Measurements from ENCODE around the gene APEH. TPM values are rescaled to one million over a fixed set of nuclear protein-coding genes. Genes with fewer than 3 reads are reported as not detected.

APEH gene
- total RNA-seq, 1 donor from 2014 or later, result 80.8 TPM

- Histone ChIP-seq H3K9me3 (ENCODE audit: insufficient read depth, low read depth, low read length) (no peaks in the 10 kb centered on the region), H2AFZ (ENCODE audit: low read depth, low read length) (no peak overlapping the region), H3K4me2 (ENCODE audit: low read length) (no peak overlapping the region), H3K27ac (ENCODE audit: low read depth, low read length) (no peak overlapping the region), H3K79me2 (ENCODE audit: insufficient read depth, low read length) (no peaks in the 10 kb centered on the region), H3K36me3 (ENCODE audit: insufficient read depth, low read length) (no peaks in the 10 kb centered on the region), H3K4me3 (ENCODE audit: insufficient read depth, low read depth, low read length) (no peak overlapping the region), H4K20me1 (ENCODE audit: insufficient read depth, low read length) (peaks cover 4% of the 10 kb centered on the region), H3K4me1 (ENCODE audit: insufficient read depth, low read length) (no peaks in the 10 kb centered on the region), H3K9ac (ENCODE audit: low read length) (no peak overlapping the region), H3K27me3 (ENCODE audit: insufficient read depth, low read length) (no peaks in the 10 kb centered on the region)
- FAIRE-seq (no peak), DNase-seq (ENCODE audit: low read depth) (no peak)
- peaks cover 8% of the 10 kb centered on the region for H3K4me1 Mint-ChIP-seq (ENCODE audit: low read depth, unreplicated experiment)
- TF ChIP-seq EZH2 (IDR thresholded peaks at IDR 0.05; ENCODE audit: insufficient read depth, low read length) (no peak), CTCF (IDR thresholded peaks at IDR 0.05; ENCODE audit: insufficient read depth, low read depth, low read length) (no peak)
- H3K27ac Mint-ChIP-seq (ENCODE audit: unreplicated experiment), result no peak overlapping the region
- H3K27me3 Mint-ChIP-seq (ENCODE audit: low read depth, unreplicated experiment), result no peaks in the 10 kb centered on the region
- H3K36me3 Mint-ChIP-seq (ENCODE audit: low read depth, unreplicated experiment), result peaks cover 6% of the 10 kb centered on the region
- no peaks in the 10 kb centered on the region for H3K9me3 Mint-ChIP-seq (ENCODE audit: unreplicated experiment)
- H3K4me3 Mint-ChIP-seq (ENCODE audit: unreplicated experiment), result no peak overlapping the region
Measured at GRCh38 chr3:49709852-49710251, 35.7 kb downstream of the APEH start.

GRCh38 chr3:49711489-49711888, 37.3 kb downstream of the APEH start:
- DNase-seq (ENCODE audit: low read depth) (no peak), FAIRE-seq (no peak)
- no peak overlapping the region for H2AFZ ChIP-seq (ENCODE audit: low read depth, low read length)
- no peaks in the 10 kb centered on the region for H3K9me3 ChIP-seq (ENCODE audit: insufficient read depth, low read depth, low read length)
- no peak overlapping the region for H3K27ac ChIP-seq (ENCODE audit: low read depth, low read length)
- no peak overlapping the region for H3K4me3 Mint-ChIP-seq (ENCODE audit: unreplicated experiment)
- no peaks in the 10 kb centered on the region for H3K27me3 ChIP-seq (ENCODE audit: insufficient read depth, low read length)
- H3K36me3 ChIP-seq (ENCODE audit: insufficient read depth, low read length), result no peaks in the 10 kb centered on the region
- no peaks in the 10 kb centered on the region for H3K79me2 ChIP-seq (ENCODE audit: insufficient read depth, low read length)
- H3K27ac Mint-ChIP-seq (ENCODE audit: unreplicated experiment), result no peak overlapping the region
- H3K4me1 ChIP-seq (ENCODE audit: insufficient read depth, low read length), result no peaks in the 10 kb centered on the region
- peaks cover 16% of the 10 kb centered on the region for H3K36me3 Mint-ChIP-seq (ENCODE audit: low read depth, unreplicated experiment)
- H3K4me2 ChIP-seq (ENCODE audit: low read length), result no peak overlapping the region
- no peak overlapping the region for H3K4me3 ChIP-seq (ENCODE audit: insufficient read depth, low read depth, low read length)
- TF ChIP-seq EZH2 (IDR thresholded peaks at IDR 0.05; ENCODE audit: insufficient read depth, low read length) (no peak), CTCF (IDR thresholded peaks at IDR 0.05; ENCODE audit: insufficient read depth, low read depth, low read length) (no peak)
- H3K9me3 Mint-ChIP-seq (ENCODE audit: unreplicated experiment), result no peaks in the 10 kb centered on the region
- peaks cover 10% of the 10 kb centered on the region for H4K20me1 ChIP-seq (ENCODE audit: insufficient read depth, low read length)
- H3K4me1 Mint-ChIP-seq (ENCODE audit: low read depth, unreplicated experiment), result peaks cover 8% of the 10 kb centered on the region
- H3K9ac ChIP-seq (ENCODE audit: low read length), result no peak overlapping the region
- no peaks in the 10 kb centered on the region for H3K27me3 Mint-ChIP-seq (ENCODE audit: low read depth, unreplicated experiment)

- H3K4me1 ChIP-seq (ENCODE audit: insufficient read depth, low read length), result no peaks in the 10 kb centered on the region
- peaks cover 11% of the 10 kb centered on the region for H3K36me3 Mint-ChIP-seq (ENCODE audit: low read depth, unreplicated experiment)
- H3K9me3 ChIP-seq (ENCODE audit: insufficient read depth, low read depth, low read length), result no peaks in the 10 kb centered on the region
- no peak overlapping the region for H3K27ac Mint-ChIP-seq (ENCODE audit: unreplicated experiment)
- H3K79me2 ChIP-seq (ENCODE audit: insufficient read depth, low read length), result no peaks in the 10 kb centered on the region
- no peak overlapping the region for H3K4me3 ChIP-seq (ENCODE audit: insufficient read depth, low read depth, low read length)
- no peak overlapping the region for H2AFZ ChIP-seq (ENCODE audit: low read depth, low read length)
- H3K4me1 Mint-ChIP-seq (ENCODE audit: low read depth, unreplicated experiment), result peaks cover 4% of the 10 kb centered on the region
- FAIRE-seq (no peak), DNase-seq (ENCODE audit: low read depth) (no peak)
- no peaks in the 10 kb centered on the region for H3K27me3 ChIP-seq (ENCODE audit: insufficient read depth, low read length)
- H3K27ac ChIP-seq (ENCODE audit: low read depth, low read length), result no peak overlapping the region
- TF ChIP-seq EZH2 (IDR thresholded peaks at IDR 0.05; ENCODE audit: insufficient read depth, low read length) (no peak), CTCF (IDR thresholded peaks at IDR 0.05; ENCODE audit: insufficient read depth, low read depth, low read length) (no peak)
- H3K27me3 Mint-ChIP-seq (ENCODE audit: low read depth, unreplicated experiment), result no peaks in the 10 kb centered on the region
- H3K4me3 Mint-ChIP-seq (ENCODE audit: unreplicated experiment), result no peak overlapping the region
- H3K9ac ChIP-seq (ENCODE audit: low read length), result no peak overlapping the region
- H4K20me1 ChIP-seq (ENCODE audit: insufficient read depth, low read length), result peaks cover 15% of the 10 kb centered on the region
- no peak overlapping the region for H3K4me2 ChIP-seq (ENCODE audit: low read length)
- no peaks in the 10 kb centered on the region for H3K9me3 Mint-ChIP-seq (ENCODE audit: unreplicated experiment)
- no peaks in the 10 kb centered on the region for H3K36me3 ChIP-seq (ENCODE audit: insufficient read depth, low read length)
Measured at GRCh38 chr3:49712166-49712565, 38.0 kb downstream of the APEH start.

Measured in astrocyte (in vitro differentiated cells and primary cell).